HG03196 (cell line): ENCODE results near the gene KIT.

Source experiments
- ATAC-seq: cut with Tn5 transposase; IDR thresholded peaks from one replicate; pipeline ENCODE4 v1.9.1; 2021; ENCODE audit not compliant: unreplicated experiment

KIT gene

GRCh38 chr4:54660591-54660990 lies 2.8 kb downstream of the KIT start:
- no peak for ATAC-seq

GRCh38 chr4:54661169-54661568 lies 3.4 kb downstream of the KIT start:
- no peak for ATAC-seq

- ATAC-seq, result no peak
These were observed 3.9 kb downstream of the KIT start for GRCh38 chr4:54661686-54662085.

- no peak for ATAC-seq
These were observed 4.4 kb downstream of the KIT start for GRCh38 chr4:54662123-54662522.

- no peak for ATAC-seq
These were observed 5.3 kb downstream of the KIT start for GRCh38 chr4:54662901-54663585.

GRCh38 chr4:54664400-54664799 lies 6.6 kb downstream of the KIT start:
- no peak for ATAC-seq

GRCh38 chr4:54668014-54668611 lies 10.4 kb downstream of the KIT start:
- no peak for ATAC-seq

GRCh38 chr4:54669831-54670230 lies 12.1 kb downstream of the KIT start:
- ATAC-seq, result no peak

- ATAC-seq, result no peak
These were observed 18.1 kb downstream of the KIT start for GRCh38 chr4:54675721-54676461.

GRCh38 chr4:54676658-54677057 lies 18.9 kb downstream of the KIT start:
- no peak for ATAC-seq

GRCh38 chr4:54677416-54677815 lies 19.7 kb downstream of the KIT start:
- no peak for ATAC-seq

- ATAC-seq, result no peak
These were observed 20.3 kb downstream of the KIT start for GRCh38 chr4:54677853-54678650.

GRCh38 chr4:54678826-54679225 lies 21.1 kb downstream of the KIT start:
- no peak for ATAC-seq

GRCh38 chr4:54679813-54680212 lies 22.1 kb downstream of the KIT start:
- ATAC-seq, result no peak

- no peak for ATAC-seq
These were observed 26.0 kb downstream of the KIT start for GRCh38 chr4:54683616-54684346.

- ATAC-seq, result no peak
These were observed 28.1 kb downstream of the KIT start for GRCh38 chr4:54685810-54686209.

GRCh38 chr4:54687887-54688841 lies 30.4 kb downstream of the KIT start:
- peak; percentile 51 for ATAC-seq

GRCh38 chr4:54695337-54695736 lies 37.6 kb downstream of the KIT start:
- ATAC-seq, result no peak

- no peak for ATAC-seq
These were observed 38.0 kb downstream of the KIT start for GRCh38 chr4:54695788-54696187.

GRCh38 chr4:54696649-54697048 lies 38.9 kb downstream of the KIT start:
- no peak for ATAC-seq
